SIG-M5 treated with dmso at 0.1 percent for 504 hours (cell line): ENCODE results near the gene PLIN4.

Source experiments
- DNase-seq: peaks from one replicate; lab custom pipeline; 2025; ENCODE audit not compliant: unreplicated experiment; lab: John Stamatoyannopoulos, UW

Gene PLIN4

DNA sequence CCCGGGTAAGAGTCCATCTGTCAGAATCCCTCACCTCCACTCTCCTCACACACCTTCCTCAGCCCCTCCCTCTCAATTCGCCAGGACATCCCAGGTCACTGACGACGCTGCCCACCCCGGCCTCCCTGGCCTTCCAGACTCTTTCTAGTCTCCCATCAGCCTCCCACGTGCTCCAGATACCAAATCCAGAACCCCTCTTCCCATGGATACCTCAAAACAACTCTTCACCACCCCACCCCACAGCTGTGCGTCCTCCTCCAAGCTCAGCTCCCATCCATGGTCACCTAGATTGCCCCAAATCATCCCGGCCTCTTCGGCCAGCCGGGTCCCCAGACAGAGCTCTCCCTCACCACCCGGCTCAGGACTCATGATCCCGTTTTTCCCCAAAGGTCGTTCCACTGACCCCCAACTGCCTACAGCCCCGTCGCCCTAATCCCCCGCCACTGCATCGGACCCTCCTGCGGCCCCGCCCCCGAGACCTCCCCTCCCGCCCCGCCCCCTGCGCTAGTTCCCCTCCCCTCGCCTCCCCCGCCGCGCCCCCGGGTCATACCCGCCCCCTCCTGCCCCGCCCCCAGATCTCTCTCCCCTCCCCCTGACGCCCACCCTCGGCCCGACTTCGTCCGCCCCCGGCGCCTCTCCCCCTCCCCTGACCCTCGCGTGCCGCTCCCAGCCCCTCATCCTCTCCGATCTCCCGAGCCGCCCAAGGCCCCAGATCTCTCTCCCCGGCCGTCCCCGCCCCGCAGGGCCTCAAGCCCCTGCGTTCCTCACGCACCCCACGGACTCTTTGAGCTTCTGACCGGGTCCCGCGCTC is 61.2 kb downstream of the PLIN4 start:
- DNase-seq, result no peak

DNA sequence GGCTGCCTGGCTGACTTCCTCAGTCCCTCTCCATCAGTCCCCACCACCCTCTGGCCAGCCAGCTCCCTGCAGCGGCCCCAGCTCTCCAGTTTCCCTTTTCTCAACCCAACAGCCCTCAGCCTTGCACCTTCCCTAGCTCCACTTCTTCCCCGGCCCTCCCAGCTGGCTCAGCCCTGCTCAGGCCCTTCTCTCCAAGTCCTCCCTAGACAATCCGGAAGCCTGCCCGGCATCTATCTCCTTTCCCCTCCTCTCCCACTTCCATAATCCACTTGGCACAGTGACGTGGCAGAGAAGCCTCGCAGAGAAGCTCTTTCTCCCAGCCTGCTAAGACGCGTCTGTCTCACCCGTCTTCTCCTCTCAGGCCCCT is 61.8 kb downstream of the PLIN4 start:
- peak; percentile 31 for DNase-seq

DNA sequence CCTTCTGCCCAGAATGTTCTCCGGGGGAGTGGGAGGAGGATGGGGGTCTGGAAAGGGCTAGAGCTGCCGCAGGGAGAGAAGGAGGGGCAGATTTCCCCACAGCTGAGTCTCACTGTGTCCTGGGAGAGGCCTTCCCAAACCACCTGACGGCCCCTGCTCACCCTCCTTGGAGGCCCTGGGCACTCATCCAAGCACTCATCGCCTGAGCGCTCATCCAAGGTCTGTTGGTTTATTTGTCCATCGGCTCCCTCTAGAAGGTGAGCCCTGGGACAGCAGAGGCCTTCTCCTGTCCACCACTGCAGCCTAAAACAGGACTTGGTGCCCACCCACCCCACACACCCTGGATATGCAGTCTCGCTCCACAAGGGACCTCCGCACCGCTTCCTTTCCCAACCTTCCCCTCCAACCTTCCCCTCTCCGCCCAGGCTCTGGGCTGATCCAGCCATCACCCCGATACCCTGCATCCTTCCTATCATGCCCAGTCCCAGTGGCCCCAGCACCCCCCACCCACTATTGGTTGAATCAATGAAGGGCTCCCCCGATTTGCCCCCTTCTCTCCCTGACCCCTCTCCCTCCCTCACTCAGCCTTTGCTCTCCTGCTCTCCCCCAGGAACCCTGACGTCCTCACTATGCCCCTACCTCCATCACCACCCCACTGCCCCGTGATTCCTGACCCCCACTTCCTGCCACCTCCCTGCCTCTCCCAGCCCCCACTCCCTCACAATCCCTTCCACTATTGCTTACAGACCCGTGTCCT is 62.4 kb downstream of the PLIN4 start:
- DNase-seq, result no peak

DNA sequence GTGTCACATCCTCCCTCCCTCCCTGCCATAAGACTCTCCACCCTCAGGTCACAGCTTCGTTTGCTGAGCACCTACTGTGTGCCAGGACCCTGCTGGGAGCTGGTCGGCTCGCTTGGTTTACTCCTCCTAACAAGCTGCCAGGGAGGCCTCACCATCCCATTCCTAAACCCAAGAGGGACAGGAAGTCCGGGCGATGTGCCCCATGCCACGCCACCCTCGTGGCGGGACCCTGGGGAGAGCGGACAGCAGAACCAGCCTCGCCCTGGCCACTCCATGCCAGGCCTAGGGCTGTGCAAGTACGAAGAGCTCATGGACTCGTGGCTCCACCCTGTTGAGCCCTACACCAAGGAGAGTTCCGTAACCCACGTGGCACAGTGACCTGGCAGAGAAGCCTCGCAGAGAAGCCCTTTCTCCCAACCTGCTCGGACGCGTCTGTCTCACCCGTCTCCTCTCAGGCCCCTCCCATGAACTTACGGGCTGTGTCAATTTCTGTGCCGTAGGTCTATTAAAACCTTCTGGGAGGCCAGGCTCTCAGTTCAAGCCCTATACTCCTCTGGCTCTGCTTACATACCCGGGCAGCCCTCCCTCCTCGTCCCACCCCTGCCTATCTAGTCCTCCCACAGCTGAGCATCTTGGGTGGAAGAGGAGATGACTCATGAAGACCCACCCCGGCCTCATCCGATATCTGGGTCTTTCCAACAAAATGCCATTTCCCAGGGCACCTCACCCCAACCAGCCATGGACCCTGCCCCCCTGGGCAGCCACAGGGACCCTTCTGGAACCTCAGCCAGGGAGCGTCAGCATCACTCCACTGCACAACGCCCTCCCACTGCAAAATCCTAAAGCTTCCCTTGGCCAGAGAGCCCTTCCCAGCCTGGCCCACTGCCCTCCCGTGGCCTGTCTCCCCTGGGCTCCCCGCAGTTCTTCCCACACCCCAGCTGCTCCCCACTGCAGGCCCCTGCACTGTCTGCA is 63.3 kb downstream of the PLIN4 start:
- no peak for DNase-seq

DNA sequence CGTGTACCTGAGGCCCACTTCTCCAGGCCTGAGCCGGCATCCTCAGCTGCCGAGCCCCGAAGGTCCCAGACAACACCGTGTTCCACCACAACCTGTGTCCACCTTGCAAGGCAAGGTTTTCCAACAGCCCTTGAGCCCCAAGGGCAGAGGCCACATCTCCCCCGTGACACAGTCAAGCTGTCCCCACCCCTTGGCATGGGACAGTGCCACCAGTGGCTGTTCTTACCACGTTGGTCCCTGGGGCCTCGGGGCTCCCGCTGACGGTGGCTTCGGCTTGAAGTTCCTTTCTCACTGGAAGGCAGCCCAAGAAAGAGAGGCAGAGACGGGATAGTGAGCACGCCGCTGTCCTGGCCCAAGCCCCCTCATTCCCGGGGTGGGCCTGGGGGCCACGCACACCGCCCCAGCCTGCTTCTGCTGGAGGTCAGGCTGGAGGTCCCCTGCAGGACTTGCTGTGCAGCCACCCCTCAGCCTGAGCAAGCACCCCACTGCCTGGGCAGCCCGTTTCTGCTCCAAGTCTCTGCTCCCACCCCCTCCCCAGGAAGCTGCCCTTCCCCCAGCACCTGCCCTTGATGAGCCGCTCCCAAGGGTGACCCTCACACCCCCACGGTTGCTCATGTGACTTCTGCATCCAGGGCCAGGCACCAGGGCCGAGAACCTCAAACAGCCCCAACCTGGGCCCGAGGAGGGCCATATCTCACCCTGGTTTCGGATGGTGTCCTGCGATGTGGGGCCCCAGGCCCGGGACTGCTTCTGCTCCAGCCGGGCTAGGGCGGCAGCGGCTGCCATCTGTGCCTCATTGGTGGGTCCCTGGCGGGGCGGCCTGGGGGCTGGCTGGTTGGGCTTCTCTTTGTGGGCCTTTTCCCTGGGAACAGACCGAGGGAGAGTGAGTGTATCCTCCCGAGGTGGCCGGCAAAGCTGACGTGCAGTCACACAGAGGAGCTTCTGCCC is 64.8 kb downstream of the PLIN4 start:
- no peak for DNase-seq

DNA sequence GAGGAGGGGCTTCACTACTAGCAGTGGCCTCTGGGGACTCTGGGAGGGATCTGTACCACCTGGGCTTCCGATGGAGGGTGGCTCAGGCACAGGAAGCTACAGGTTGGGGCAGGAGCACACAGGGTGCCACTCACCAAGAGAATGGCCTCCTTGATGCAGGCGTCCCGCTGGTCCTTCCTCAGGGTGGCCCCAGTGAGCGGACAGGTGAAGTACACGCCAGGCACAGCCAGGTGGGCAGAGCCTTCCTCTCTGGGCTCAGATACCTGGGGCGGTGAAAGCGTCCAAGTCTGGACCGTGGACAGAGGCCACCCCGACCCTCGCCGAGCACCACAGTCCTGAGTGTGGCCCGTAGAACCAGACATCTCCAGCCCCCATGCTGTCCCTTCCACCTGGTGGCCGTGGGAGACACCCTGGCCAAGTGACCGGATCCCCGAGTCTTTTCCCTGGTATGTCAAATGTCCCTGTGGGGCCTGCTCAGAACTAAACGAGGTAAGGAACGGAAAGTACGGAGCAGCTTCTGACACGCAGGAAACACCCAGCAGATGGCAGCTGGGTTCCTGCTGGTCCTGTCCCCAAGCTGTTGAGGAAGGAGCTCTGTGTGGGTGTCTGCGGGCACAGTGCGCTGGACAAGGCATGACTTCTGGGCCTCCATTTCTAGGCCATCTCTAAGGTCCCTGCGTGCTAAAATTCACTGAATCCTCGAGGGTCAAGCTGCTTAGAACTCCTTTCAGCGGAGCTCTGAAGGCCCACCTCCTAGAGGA is 65.9 kb downstream of the PLIN4 start:
- DNase-seq, result no peak
